WTC11 (cell line): ENCODE measurements around the gene C2orf76. TPM values are rescaled to one million over a fixed set of nuclear protein-coding genes. Genes with fewer than 3 reads are reported as not detected.

Experiments
- ATAC-seq: fragments of 200-7000 bp; cut with Tn5 transposase; 2 replicates; pipeline ENCODE4 v1.10.0; 2021; ENCODE audit warnings: mild to moderate bottlenecking, moderate library complexity
- CTCF ChIA-PET: fragments of 300-600 bp; sonication (Branson Sonifier 250); formaldehyde crosslinking; loops from one replicate; lab custom pipeline; 2021; ENCODE audit warnings: antibody characterized with exemption; lab: Charles Lee
- POLR2A ChIA-PET: fragments of 350-600 bp; sonication (Branson Sonifier 250); formaldehyde crosslinking; loops from one replicate; lab custom pipeline; 2021; ENCODE audit warnings: antibody characterized with exemption; lab: Charles Lee
- DNase-seq: peaks from one replicate; pipeline ENCODE4 v3.0.0; 2021; ENCODE audit warnings: low spot score
- H3K27ac Mint-ChIP-seq: 2 replicates; pipeline ENCODE4 v1.8.0; 2021; ENCODE audit warnings: mixed read lengths
- H3K27me3 Mint-ChIP-seq: 2 replicates; pipeline ENCODE4 v1.8.0; 2021; ENCODE audit warnings: low read depth, mild to moderate bottlenecking, moderate library complexity, mixed read lengths
- H3K36me3 Mint-ChIP-seq: 2 replicates; pipeline ENCODE4 v1.8.0; 2021; ENCODE audit warnings: mixed read lengths
- H3K4me1 Mint-ChIP-seq: 2 replicates; pipeline ENCODE4 v1.8.0; 2022; ENCODE audit warnings: mixed read lengths
- H3K4me3 Mint-ChIP-seq: 2 replicates; pipeline ENCODE4 v1.8.0; 2021; ENCODE audit warnings: mild to moderate bottlenecking, moderate library complexity, mixed read lengths
- H3K9me3 Mint-ChIP-seq: 2 replicates; pipeline ENCODE4 v1.8.0; 2021; ENCODE audit warnings: mixed read lengths
- AFF4 ChIP-seq: sonication (generic); formaldehyde crosslinking; IDR thresholded peaks from 2 replicates; pipeline ENCODE4 v1.8.1; 2023; ENCODE audit warnings: mild to moderate bottlenecking, missing genetic modification reagents, borderline replicate concordance
- ATF3 ChIP-seq: sonication (generic); formaldehyde crosslinking; conservative IDR thresholded peaks from 2 replicates; pipeline ENCODE4 v1.8.1; 2022; ENCODE audit warnings: mild to moderate bottlenecking, missing genetic modification reagents
- CDX4 ChIP-seq: fragments of 250-450 bp; sonication (Bioruptor Pico); IDR thresholded peaks from 2 replicates; pipeline ENCODE4 v1.9.0; 2021; ENCODE audit warnings: moderate library complexity, mild to moderate bottlenecking, inconsistent platforms, borderline replicate concordance
- E2F1 ChIP-seq: sonication (generic); formaldehyde crosslinking; IDR thresholded peaks from 2 replicates; pipeline ENCODE4 v1.8.0; 2022; ENCODE audit warnings: mild to moderate bottlenecking, missing genetic modification reagents
- FOXK1 ChIP-seq: sonication (generic); formaldehyde crosslinking; IDR thresholded peaks from 2 replicates; pipeline ENCODE4 v1.8.0; 2022; ENCODE audit warnings: mild to moderate bottlenecking, moderate library complexity, missing genetic modification reagents
- NR3C1 ChIP-seq: sonication (generic); formaldehyde crosslinking; conservative IDR thresholded peaks from 2 replicates; pipeline ENCODE4 v1.8.1; 2023; ENCODE audit warnings: low read depth, mild to moderate bottlenecking, missing genetic modification reagents
- RELA ChIP-seq: sonication (generic); formaldehyde crosslinking; IDR thresholded peaks from 2 replicates; pipeline ENCODE4 v1.8.1; 2022; ENCODE audit warnings: missing genetic modification reagents, mild to moderate bottlenecking, borderline replicate concordance
- RORB ChIP-seq: fragments of 250-450 bp; sonication (Bioruptor Pico); IDR thresholded peaks from 2 replicates; pipeline ENCODE4 v1.9.0; 2021; ENCODE audit warnings: mild to moderate bottlenecking
- SMAD4 ChIP-seq: sonication (generic); formaldehyde crosslinking; IDR thresholded peaks from 2 replicates; pipeline ENCODE4 v1.8.0; 2022; ENCODE audit warnings: mild to moderate bottlenecking, missing genetic modification reagents
- USF2 ChIP-seq: sonication (generic); formaldehyde crosslinking; IDR thresholded peaks from 2 replicates; pipeline ENCODE4 v1.8.1; 2023; ENCODE audit warnings: mild to moderate bottlenecking, missing genetic modification reagents, moderate library complexity
- ZNF138 ChIP-seq: sonication (generic); formaldehyde crosslinking; conservative IDR thresholded peaks from 2 replicates; pipeline ENCODE4 v1.8.1; 2022; ENCODE audit warnings: mild to moderate bottlenecking, moderate library complexity, missing genetic modification reagents
- ZNF232 ChIP-seq: sonication (generic); formaldehyde crosslinking; IDR thresholded peaks from 2 replicates; pipeline ENCODE4 v1.8.0; 2022; ENCODE audit warnings: mild to moderate bottlenecking, missing genetic modification reagents
- ZNF263 ChIP-seq: sonication (generic); formaldehyde crosslinking; IDR thresholded peaks from 2 replicates; pipeline ENCODE4 v1.8.1; 2022; ENCODE audit warnings: low read depth, mild to moderate bottlenecking, moderate library complexity, missing genetic modification reagents
- total RNA-seq: library from RNA; stranded (reverse); gene quantifications from 3 replicates; pipeline ENCODE4 v1.2.3, GENCODE V29; 2021
- TF ChIP-seq, protein P1 (sequence below): sonication (generic); formaldehyde crosslinking; IDR thresholded peaks from 2 replicates; pipeline ENCODE4 v1.8.0; 2022; ENCODE audit warnings: mild to moderate bottlenecking, missing genetic modification reagents
- TF ChIP-seq, protein P2 (sequence below): fragments of 250-450 bp; sonication (Bioruptor Pico); IDR thresholded peaks from 2 replicates; pipeline ENCODE4 v1.9.0; 2021; ENCODE audit warnings: mild to moderate bottlenecking

The C2orf76 gene
- total RNA-seq, 1 experiment from 2014 or later = 4.4 TPM

DNA sequence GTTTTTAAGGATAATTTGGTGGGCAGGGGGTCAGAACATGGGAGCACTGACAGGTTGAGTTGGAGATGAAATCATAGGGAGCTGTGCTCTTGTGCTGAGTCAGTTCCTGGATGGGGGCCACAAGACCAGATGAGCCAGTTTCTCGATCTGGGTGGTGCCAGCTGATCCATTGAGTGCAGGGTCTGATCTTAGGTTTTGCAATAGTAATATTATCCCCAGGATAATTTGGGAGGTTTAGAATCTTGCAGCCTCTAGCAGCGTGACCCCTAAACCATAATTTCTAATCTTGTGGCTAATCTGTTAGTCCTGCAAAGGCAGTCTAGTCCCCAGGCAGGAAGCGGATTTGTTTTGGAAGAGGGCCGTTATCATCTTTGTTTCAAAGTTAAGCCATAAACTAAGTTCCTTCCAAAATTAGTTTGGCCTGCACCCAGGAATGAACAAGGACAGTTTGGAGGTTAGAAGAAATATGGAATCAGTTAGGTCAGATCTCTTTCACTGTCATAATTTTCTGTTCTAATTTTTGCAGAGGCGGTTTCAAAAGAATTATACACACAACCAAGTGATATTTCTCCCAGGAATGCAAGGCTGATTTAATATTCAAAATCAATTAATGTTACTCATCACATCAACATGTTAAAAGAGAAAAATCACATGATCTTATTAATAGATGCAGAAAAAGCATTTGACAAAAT lies 23.1 kb upstream of the C2orf76 start (continued):
- TF ChIP-seq ATF3 (no peak), USF2 (CRISPR knock-in tag) (no peak), RELA (no peak)
- TF ChIP-seq, all 79 proteins: peak for 0

GRCh38 chr2:119387381-119388129 lies 20.9 kb upstream of the C2orf76 start:
- CTCF ChIA-PET = interaction anchor here (1.3 kb wide), 1 partner anchor 76 kb away, joined by 4 read pairs; no protein-coding TSS in a partner anchor
- TF ChIP-seq ZNF232 (CRISPR knock-in tag) = no peak
- TF ChIP-seq ZNF138 (CRISPR knock-in tag) = no peak
- TF ChIP-seq FOXK1 (CRISPR knock-in tag) = no peak
- TF ChIP-seq, protein P1, sequence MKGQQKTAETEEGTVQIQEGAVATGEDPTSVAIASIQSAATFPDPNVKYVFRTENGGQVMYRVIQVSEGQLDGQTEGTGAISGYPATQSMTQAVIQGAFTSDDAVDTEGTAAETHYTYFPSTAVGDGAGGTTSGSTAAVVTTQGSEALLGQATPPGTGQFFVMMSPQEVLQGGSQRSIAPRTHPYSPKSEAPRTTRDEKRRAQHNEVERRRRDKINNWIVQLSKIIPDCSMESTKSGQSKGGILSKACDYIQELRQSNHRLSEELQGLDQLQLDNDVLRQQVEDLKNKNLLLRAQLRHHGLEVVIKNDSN (CRISPR knock-in tag) = no peak
- no peak for TF ChIP-seq NR3C1 (CRISPR knock-in tag)
- no peak for TF ChIP-seq RORB (CRISPR knock-in tag)
- TF ChIP-seq, protein P2, sequence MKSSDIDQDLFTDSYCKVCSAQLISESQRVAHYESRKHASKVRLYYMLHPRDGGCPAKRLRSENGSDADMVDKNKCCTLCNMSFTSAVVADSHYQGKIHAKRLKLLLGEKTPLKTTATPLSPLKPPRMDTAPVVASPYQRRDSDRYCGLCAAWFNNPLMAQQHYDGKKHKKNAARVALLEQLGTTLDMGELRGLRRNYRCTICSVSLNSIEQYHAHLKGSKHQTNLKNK (CRISPR knock-in tag) = no peak
- no peak for TF ChIP-seq E2F1
- TF ChIP-seq SMAD4 (CRISPR knock-in tag) = no peak
- TF ChIP-seq AFF4 (CRISPR knock-in tag) = no peak
- TF ChIP-seq CDX4 = no peak
- TF ChIP-seq ZNF263 = no peak
- no peak overlapping the region for H3K27ac Mint-ChIP-seq
- ATAC-seq (no peak), DNase-seq (no peak)
- no peaks in the 10 kb centered on the region for H3K9me3 Mint-ChIP-seq
- POLR2A ChIA-PET = no interaction called here
- H3K36me3 Mint-ChIP-seq = no peaks in the 10 kb centered on the region
- peaks cover 19% of the 10 kb centered on the region for H3K4me1 Mint-ChIP-seq
- no peaks in the 10 kb centered on the region for H3K27me3 Mint-ChIP-seq
- no peak overlapping the region for H3K4me3 Mint-ChIP-seq
